H1 (cell line): ENCODE measurements around the gene ZNF432. TPM values are rescaled to one million over a fixed set of nuclear protein-coding genes. Genes with fewer than 3 reads are reported as not detected.
"Not testable (repeated sequence)": the region's sequence is repeated elsewhere in the genome, so short reads cannot be mapped to it uniquely, and the experiment has no call there.

Experiments
- CTCF ChIA-PET: fragments of 300-600 bp; sonication (Branson Sonifier 250); formaldehyde crosslinking; loops from one replicate; lab custom pipeline; 2021; ENCODE audit not compliant: partially characterized antibody; lab: Charles Lee
- POLR2A ChIA-PET: fragments of 300-600 bp; sonication (Branson Sonifier 250); formaldehyde crosslinking; loops from one replicate; lab custom pipeline; 2021; ENCODE audit warnings: inconsistent platforms; ENCODE audit not compliant: partially characterized antibody; lab: Charles Lee
- DNase-seq, 2 experiments: peaks; one replicate each; pipeline versions ENCODE4 v3.0.0 to v3.0.0-alpha.2; 2010 to 2022; ENCODE audit warnings: low spot score in 2 of 2, low read depth in 1 of 2, mixed read lengths in 1 of 2
- FAIRE-seq: peaks from 2 replicates; lab custom pipeline; 2011; peaks lifted over from hg19 to GRCh38; lab: Jason Lieb, UNC
- H2AFZ ChIP-seq: 2 replicates; pipeline ENCODE4 v1.8.1; 2012; ENCODE audit warnings: low read length, inconsistent platforms
- H2AK5ac ChIP-seq: 2 replicates; pipeline ENCODE4 v1.6.1; 2013; ENCODE audit warnings: low read depth, low read length
- H2BK120ac ChIP-seq: replicated peaks from 2 replicates; pipeline ENCODE3; 2013; ENCODE audit warnings: low read depth, low read length, inconsistent platforms
- H2BK12ac ChIP-seq: 2 replicates; pipeline ENCODE4 v1.6.1; 2013; ENCODE audit warnings: low read depth, low read length
- H2BK15ac ChIP-seq: 2 replicates; pipeline ENCODE4 v1.6.1; 2013; ENCODE audit warnings: low read length
- H2BK20ac ChIP-seq: 2 replicates; pipeline ENCODE4 v1.6.1; 2013; ENCODE audit warnings: low read length
- H2BK5ac ChIP-seq: 2 replicates; pipeline ENCODE4 v1.6.1; 2013; ENCODE audit warnings: low read depth, low read length
- H3K14ac ChIP-seq: 2 replicates; pipeline ENCODE4 v1.6.1; 2013; ENCODE audit warnings: inconsistent platforms; ENCODE audit not compliant: insufficient read length
- H3K18ac ChIP-seq: 2 replicates; pipeline ENCODE4 v1.6.1; 2013; ENCODE audit warnings: low read length; ENCODE audit errors: extremely low read depth
- H3K23ac ChIP-seq: 2 replicates; pipeline ENCODE4 v1.6.1; 2013; ENCODE audit warnings: inconsistent platforms; ENCODE audit not compliant: insufficient read length
- H3K23me2 ChIP-seq: 2 replicates; pipeline ENCODE4 v1.6.1; 2013; ENCODE audit warnings: low read depth, low read length
- H3K27ac ChIP-seq: 2 replicates; pipeline ENCODE4 v1.6.1; 2011; ENCODE audit warnings: low read depth, low read length, inconsistent platforms
- H3K27me3 ChIP-seq, 4 experiments: replicated peaks in 1 of 4; 1 replicate in 1 of 4; 2 replicates in 3 of 4; pipeline versions ENCODE4 v1.6.1 to v1.8.1; 2011 to 2013; ENCODE audit warnings: low read length in 3 of 4, mild to moderate bottlenecking in 3 of 4, inconsistent platforms in 2 of 4, mixed read lengths in 2 of 4, moderate library complexity in 1 of 4; ENCODE audit not compliant: control insufficient read depth in 3 of 4, insufficient read depth in 3 of 4; ENCODE audit errors: extremely low read depth in 1 of 4
- H3K36me3 ChIP-seq, 4 experiments: 2 replicates each; pipeline versions ENCODE4 v1.6.1 to v1.8.1; 2011 to 2013; ENCODE audit warnings: mild to moderate bottlenecking in 4 of 4, low read length in 3 of 4, moderate library complexity in 2 of 4, control low read depth in 1 of 4, inconsistent platforms in 1 of 4; ENCODE audit not compliant: insufficient read depth in 4 of 4, control insufficient read depth in 2 of 4
- H3K4ac ChIP-seq: replicated peaks from 2 replicates; pipeline ENCODE3; 2013; ENCODE audit warnings: low read length, low read depth, mixed read lengths, inconsistent platforms; ENCODE audit not compliant: insufficient read length
- H3K4me1 ChIP-seq, 4 experiments: replicated peaks in 1 of 4; 1 replicate in 1 of 4; 2 replicates in 3 of 4; pipeline versions ENCODE4 v1.6.1 to v1.8.1; 2011 to 2013; ENCODE audit warnings: low read length in 3 of 4, inconsistent platforms in 2 of 4, mixed read lengths in 1 of 4; ENCODE audit not compliant: insufficient read depth in 4 of 4, control insufficient read depth in 3 of 4
- H3K4me2 ChIP-seq, 2 experiments: 2 replicates each; pipeline versions ENCODE4 v1.6.1 to v1.8.1; 2011 to 2013; ENCODE audit warnings: low read depth in 2 of 2, low read length in 2 of 2, control low read depth in 1 of 2, inconsistent platforms in 1 of 2, mild to moderate bottlenecking in 1 of 2; ENCODE audit not compliant: insufficient read depth in 1 of 2
- H3K4me3 ChIP-seq, 4 experiments: fragments of 200-600, 300-600 bp in 1 of 4; sonication (generic), shearing (Covaris generic), sonication (Bioruptor Twin) in 1 of 4; 2 replicates each; pipeline versions ENCODE4 v1.5.1 to v1.8.1; 2011 to 2016; ENCODE audit warnings: low read length in 4 of 4, low read depth in 3 of 4, control low read depth in 2 of 4, inconsistent platforms in 2 of 4, mild to moderate bottlenecking in 2 of 4, mixed read lengths in 1 of 4, moderate library complexity in 1 of 4; ENCODE audit not compliant: insufficient read depth in 2 of 4; ENCODE audit errors: extremely low read depth in 1 of 4
- H3K56ac ChIP-seq: replicated peaks from 2 replicates; pipeline ENCODE3; 2013; ENCODE audit warnings: low read depth, mild to moderate bottlenecking, mixed read lengths, low read length, inconsistent platforms; ENCODE audit not compliant: insufficient read length
- H3K79me1 ChIP-seq: 2 replicates; pipeline ENCODE4 v1.6.1; 2013; ENCODE audit warnings: low read depth, low read length, control low read depth
- H3K79me2 ChIP-seq, 2 experiments: 2 replicates each; pipeline versions ENCODE4 v1.6.1 to v1.8.1; 2012 to 2013; ENCODE audit warnings: low read length in 2 of 2, mild to moderate bottlenecking in 2 of 2, inconsistent platforms in 1 of 2; ENCODE audit not compliant: insufficient read depth in 2 of 2, control insufficient read depth in 1 of 2
- H3K9ac ChIP-seq, 4 experiments: replicated peaks in 1 of 4; 1 replicate in 1 of 4; 2 replicates in 3 of 4; pipeline versions ENCODE4 v1.6.1 to v1.8.1; 2011 to 2013; ENCODE audit warnings: low read depth in 3 of 4, low read length in 3 of 4, control low read depth in 2 of 4, mild to moderate bottlenecking in 2 of 4, moderate library complexity in 2 of 4, inconsistent platforms in 1 of 4; ENCODE audit errors: extremely low read depth in 1 of 4
- H3K9me3 ChIP-seq, 2 experiments: 2 replicates each; pipeline versions ENCODE4 v1.6.1 to v1.8.1; 2012 to 2013; ENCODE audit warnings: mild to moderate bottlenecking in 2 of 2, moderate library complexity in 2 of 2, control low read depth in 1 of 2, inconsistent platforms in 1 of 2, low read depth in 1 of 2, low read length in 1 of 2, mixed read lengths in 1 of 2; ENCODE audit not compliant: insufficient read depth in 2 of 2
- H4K20me1 ChIP-seq, 2 experiments: replicated peaks in 1 of 2; 2 replicates each; pipeline versions ENCODE3 to v1.8.1; 2011 to 2013; ENCODE audit warnings: inconsistent platforms in 2 of 2, low read length in 2 of 2, mild to moderate bottlenecking in 1 of 2; ENCODE audit not compliant: insufficient read depth in 2 of 2, control insufficient read depth in 1 of 2
- H4K5ac ChIP-seq: 2 replicates; pipeline ENCODE4 v1.6.1; 2013; ENCODE audit warnings: low read length, low read depth, mixed read lengths, inconsistent platforms; ENCODE audit not compliant: insufficient read length
- H4K8ac ChIP-seq: 2 replicates; pipeline ENCODE4 v1.8.0; 2013; ENCODE audit warnings: mild to moderate bottlenecking, moderate library complexity, low read length, inconsistent platforms; ENCODE audit not compliant: insufficient read depth; ENCODE audit errors: extremely low read depth
- H4K91ac ChIP-seq: replicated peaks from 2 replicates; pipeline ENCODE3; 2013; ENCODE audit warnings: low read length, mixed read lengths, inconsistent platforms; ENCODE audit not compliant: insufficient read length
- WGBS, 2 experiments: shearing (Covaris generic) in 1 of 2; methylation state at CpG; one replicate each; pipeline versions ENCODE4 v1.1.6 to v1.1.7; 2013 to 2015; ENCODE audit warnings: low lambda C conversion rate in 2 of 2, mixed read lengths in 2 of 2, inconsistent platforms in 1 of 2, low coverage in 1 of 2, missing lambda C conversion rate in 1 of 2; ENCODE audit not compliant: insufficient replicate concordance in 2 of 2, insufficient coverage in 1 of 2, insufficient read length in 1 of 2; ENCODE audit errors: extremely low coverage in 1 of 2, missing lambda C conversion rate in 1 of 2; 5-methylcytosine and 5-hydroxymethylcytosine counted together
- polyA plus RNA-seq, 7 experiments: library from polyadenylated mRNA; depleted of rRNA in 3 of 7; stranded (reverse) in 5 of 7; unstranded in 2 of 7; fragments of >200 nt in 5 of 7; fragments of 200-250 nt in 2 of 7; gene quantifications; 1 replicate in 5 of 7; 2 replicates in 1 of 7; 4 replicates in 1 of 7; pipeline versions ENCODE4 v1.2.1 to v1.2.3, GENCODE V29; 2011 to 2013; ENCODE audit warnings: missing spikeins in 2 of 7, mixed read lengths in 2 of 7
- total RNA-seq: library from RNA; stranded (reverse); fragmentation: NEBNext Ultra II Directional; extraction: Animal tissue kit (Norgen Biotek cat#: 25700); gene quantifications from 2 replicates; pipeline ENCODE4 v1.2.1, GENCODE V29; 2021

ZNF432 gene
- total and polyA plus RNA-seq, 2 of the 8 experiments (the other 6 are each of a cell fraction or from before 2014, with no cell fraction given): 2.0 to 8.3 TPM

- CTCF ChIA-PET, POLR2A ChIA-PET, H3K4me1 ChIP-seq, H3K79me1 ChIP-seq, H4K5ac ChIP-seq, H3K4me3 ChIP-seq, H3K4me2 ChIP-seq, H3K27me3 ChIP-seq, FAIRE-seq, H4K8ac ChIP-seq, H2BK20ac ChIP-seq, H3K9ac ChIP-seq, H3K23ac ChIP-seq, H3K14ac ChIP-seq, DNase-seq, H2BK12ac ChIP-seq, H3K4ac ChIP-seq, H2AFZ ChIP-seq, H3K9me3 ChIP-seq, H2BK15ac ChIP-seq, H4K20me1 ChIP-seq, H3K56ac ChIP-seq, H4K91ac ChIP-seq, H2BK120ac ChIP-seq, H2BK5ac ChIP-seq, H3K27ac ChIP-seq, H3K18ac ChIP-seq, H2AK5ac ChIP-seq, H3K23me2 ChIP-seq: not testable (repeated sequence)
- Histone ChIP-seq H3K36me3 (peaks cover 11 to 62% (median 41%) of the 10 kb centered on the region in 4 experiments), H3K79me2 (peaks cover 0 to 46% of the 10 kb centered on the region in 2 experiments; a peak in 3 of 4 replicates)
- 89% methylated on average over 4 of the region's 4 CpGs; no CpG with 5 or more reads in 1 of the 2 experiments for WGBS, 2 experiments
These were observed 24.2 kb downstream of the ZNF432 start for GRCh38 chr19:52024478-52024877.
